Activated effector memory CD4-positive, alpha-beta T cell treated with anti-CD3 and anti-CD28 coated beads, Interleukin-2, amount 50 U/mL, for 16 hours (primary cell): ENCODE measurements around the gene TMEM222.

Source experiments
- DNase-seq: peaks from one replicate; pipeline ENCODE4 v3.0.0-alpha.2; 2020

Gene TMEM222

DNA sequence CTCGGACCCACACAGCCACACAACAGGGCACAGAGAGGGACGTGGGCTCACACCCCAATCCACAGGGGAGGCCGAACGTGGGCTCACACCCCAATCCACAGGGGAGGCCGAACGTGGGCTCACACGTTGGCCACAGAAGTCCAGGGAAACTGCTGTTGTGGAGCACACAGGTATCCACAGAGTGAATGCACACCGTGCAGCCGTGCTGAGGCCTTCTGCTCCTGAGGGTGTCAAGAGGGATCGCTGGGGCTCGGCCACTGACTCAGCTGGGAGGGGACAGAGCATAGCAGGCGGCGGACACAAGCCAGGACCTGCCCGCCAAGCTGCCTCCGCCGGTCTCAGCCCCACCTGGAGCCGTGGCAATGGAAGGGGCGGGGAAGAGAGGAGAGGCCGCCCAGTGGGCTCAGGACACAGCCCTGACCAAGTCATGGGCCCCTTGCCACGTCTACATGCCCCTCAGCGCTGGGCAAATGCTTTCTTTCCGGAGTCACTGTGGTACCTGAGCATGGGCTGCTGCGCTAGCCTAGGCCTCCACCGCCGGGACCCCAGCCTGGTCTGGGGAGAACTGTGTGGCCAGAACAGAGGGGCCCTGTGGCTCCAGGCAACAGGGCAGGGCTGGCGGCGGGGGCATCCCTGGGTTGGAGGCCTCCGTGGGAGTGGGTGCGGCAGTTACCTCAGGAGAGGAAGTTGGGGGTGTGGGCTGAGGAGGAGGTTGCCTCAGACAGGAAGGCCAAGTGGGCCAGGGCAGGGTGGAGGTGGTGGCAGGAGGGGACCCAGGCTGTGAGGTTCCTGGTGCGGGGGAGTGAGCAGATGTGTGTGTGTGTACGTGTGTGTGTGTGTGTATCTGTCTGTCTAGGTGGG is 21.0 kb downstream of the TMEM222 start:
- peak; percentile 91 for DNase-seq

- DNase-seq: no peak
These were observed 21.7 kb downstream of the TMEM222 start for GRCh38 chr1:27343639-27344025.

GRCh38 chr1:27345272-27345671 is 23.3 kb downstream of the TMEM222 start:
- no peak for DNase-seq

DNA sequence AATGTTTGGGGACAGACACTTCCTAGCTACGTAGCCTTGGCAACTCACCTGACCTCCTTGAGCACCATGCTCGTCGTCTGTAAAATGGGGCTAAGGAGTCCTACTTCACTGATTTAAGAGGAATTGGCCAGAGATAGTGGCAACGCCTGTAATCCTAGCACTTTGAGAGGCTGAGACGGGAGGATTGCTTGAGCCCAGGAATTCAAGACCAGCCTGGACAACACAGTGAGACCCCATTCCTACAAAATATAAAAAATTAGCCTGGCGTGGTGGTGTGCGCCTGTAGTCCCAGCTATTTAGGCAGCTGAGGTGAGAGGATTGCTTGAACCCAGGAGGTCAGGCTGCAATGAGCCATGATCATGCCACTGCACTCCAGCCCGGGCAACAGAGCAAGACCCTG is 24.4 kb downstream of the TMEM222 start:
- no peak for DNase-seq

DNA sequence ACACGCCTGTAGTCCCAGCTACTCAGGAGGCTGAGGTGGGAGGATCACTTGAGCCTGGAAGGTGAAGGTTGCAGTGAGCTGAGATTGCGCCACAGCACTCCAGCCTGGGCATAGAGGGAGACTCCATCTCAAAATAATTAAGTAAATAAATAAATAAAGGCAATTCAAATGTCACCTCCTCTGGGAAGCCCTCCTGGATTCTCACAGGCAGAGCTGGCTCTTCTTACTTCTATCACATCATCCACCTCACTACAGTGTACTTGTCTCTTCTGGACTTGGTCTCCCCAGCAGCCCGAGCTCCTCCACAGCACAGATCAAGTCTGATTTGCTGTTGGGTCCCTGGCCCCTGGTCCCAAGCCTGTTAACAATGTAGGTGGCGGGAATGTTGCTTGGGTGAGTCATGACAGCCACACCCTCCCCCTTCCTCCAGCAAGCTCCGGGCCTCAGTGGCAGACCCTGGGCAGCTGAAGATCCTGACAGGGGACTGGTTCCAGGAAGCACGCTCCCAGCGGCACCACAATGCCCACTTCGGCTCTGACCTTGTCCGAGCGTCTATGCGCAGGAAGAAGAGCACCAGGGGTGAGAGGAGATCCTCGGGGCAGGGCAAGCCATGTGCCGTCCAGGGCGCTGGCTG is 25.1 kb downstream of the TMEM222 start:
- no peak for DNase-seq

GRCh38 chr1:27348861-27349783 is 27.2 kb downstream of the TMEM222 start:
- DNase-seq: peak; percentile 71

- DNase-seq: no peak
These were observed 28.1 kb downstream of the TMEM222 start for GRCh38 chr1:27349784-27350662.

GRCh38 chr1:27350663-27351540 is 28.9 kb downstream of the TMEM222 start:
- DNase-seq: no peak

DNA sequence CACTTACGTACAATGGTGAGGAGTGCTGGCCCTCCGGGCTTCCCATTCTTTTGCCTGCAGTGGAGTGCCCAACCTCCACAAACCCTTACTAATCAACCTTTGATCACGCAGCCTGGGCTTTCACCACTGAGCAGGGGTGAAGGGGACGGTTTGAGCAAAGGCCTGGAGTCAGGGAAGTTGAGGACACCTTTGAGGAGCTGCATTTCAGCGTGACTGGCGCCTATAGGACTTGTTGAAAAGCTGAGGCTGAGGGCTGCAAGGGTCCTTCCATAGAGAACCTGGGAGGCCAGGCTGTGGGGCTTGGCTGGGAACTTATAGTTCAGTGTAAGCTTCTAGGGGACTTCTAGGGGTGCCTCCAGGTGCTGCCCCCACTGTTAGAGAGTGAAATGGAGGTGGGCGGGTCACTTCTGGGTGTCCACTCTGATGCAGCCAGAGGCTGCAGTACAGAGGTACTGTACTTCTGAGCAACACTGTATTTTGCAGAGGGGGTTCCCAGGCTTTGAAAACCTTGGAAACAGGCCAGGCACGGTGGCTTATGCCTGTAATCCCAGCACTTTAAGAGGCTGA is 29.7 kb downstream of the TMEM222 start:
- no peak for DNase-seq

DNA sequence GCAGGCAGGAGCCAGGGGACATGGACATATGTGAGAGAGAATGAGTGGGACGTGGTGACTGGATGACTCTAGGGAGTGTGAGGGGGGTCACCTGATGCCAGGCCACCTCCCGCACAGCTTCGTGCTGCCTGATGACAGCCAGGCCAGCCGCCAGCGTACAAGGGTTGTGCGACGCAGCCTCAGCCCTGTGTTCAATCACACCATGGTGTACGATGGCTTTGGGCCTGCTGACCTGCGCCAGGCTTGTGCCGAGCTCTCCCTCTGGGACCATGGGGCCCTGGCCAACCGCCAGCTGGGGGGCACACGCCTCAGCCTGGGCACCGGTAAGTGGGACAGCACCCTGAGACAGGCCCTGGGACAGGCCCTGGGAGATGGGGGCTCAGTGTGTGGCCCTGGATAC is 31.2 kb downstream of the TMEM222 start:
- DNase-seq: no peak

DNA sequence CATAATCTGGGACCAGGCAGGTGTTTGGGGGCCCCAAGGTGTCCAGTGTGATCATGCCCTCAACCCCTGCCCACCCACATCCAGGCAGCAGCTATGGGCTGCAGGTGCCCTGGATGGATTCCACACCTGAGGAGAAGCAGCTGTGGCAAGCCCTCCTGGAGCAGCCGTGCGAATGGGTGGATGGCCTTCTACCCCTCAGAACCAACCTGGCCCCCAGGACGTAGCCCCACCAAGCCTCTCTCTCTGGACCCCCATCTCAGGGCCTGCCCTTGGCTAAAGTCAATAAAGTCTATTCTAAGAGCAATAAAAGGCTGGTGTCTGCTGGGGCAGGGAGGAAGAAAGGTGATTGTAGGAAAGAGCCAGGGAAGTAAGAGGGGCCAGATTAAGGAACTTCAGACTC is 31.7 kb downstream of the TMEM222 start:
- no peak for DNase-seq

DNA sequence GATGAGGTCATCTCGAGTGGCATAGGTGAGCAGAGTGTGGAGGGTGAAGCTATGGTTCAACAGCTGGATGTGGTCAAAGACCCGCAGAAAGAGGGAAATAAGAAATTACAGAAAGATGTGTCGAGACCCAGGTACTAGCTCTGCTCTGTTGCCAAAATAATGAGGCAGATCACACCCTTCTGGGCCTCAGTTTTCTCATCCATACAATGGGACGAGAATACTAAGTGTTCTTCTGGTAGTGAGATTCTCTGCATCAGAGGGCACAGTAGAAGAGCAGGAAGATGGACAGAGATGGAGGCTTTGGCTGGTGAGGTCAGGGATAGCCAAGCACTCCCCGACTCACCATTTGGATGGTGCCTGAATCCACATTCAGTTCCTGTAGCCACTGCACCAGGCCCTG is 33.7 kb downstream of the TMEM222 start:
- DNase-seq: no peak

GRCh38 chr1:27356277-27356618 is 34.3 kb downstream of the TMEM222 start:
- DNase-seq: no peak

DNA sequence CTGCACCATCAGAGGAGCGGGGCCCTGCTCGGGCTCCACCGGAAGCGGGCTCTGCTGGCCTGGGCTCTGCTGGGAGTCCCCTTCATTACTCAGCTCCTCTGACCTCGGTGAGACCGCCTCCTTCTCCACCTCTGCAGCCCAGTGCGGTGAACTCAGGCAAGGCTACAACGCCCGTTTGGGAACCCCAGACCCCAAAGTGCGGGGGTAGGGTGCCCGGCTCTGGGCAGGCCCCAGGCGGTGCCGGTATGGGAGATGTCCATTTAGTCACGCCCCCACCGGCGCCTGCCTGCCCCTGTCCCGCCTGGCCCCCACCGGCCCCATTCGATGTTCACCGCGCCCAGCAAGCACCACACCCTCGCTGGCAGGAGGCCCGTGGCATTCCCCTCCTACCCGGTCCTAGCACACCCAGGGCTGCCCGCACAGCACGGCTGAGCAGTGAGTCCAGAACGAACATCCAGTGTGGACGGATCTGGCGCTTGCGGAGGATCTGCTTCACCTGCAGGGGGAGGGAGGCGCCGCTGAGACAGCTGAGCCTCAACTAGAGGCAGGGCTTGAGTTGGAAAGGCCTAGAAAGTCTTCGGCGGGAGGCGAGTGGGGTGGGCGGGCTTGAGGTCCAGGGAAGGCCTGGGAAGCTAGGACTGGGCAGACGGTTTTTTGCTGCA is 34.8 kb downstream of the TMEM222 start:
- DNase-seq: peak; percentile 84

DNA sequence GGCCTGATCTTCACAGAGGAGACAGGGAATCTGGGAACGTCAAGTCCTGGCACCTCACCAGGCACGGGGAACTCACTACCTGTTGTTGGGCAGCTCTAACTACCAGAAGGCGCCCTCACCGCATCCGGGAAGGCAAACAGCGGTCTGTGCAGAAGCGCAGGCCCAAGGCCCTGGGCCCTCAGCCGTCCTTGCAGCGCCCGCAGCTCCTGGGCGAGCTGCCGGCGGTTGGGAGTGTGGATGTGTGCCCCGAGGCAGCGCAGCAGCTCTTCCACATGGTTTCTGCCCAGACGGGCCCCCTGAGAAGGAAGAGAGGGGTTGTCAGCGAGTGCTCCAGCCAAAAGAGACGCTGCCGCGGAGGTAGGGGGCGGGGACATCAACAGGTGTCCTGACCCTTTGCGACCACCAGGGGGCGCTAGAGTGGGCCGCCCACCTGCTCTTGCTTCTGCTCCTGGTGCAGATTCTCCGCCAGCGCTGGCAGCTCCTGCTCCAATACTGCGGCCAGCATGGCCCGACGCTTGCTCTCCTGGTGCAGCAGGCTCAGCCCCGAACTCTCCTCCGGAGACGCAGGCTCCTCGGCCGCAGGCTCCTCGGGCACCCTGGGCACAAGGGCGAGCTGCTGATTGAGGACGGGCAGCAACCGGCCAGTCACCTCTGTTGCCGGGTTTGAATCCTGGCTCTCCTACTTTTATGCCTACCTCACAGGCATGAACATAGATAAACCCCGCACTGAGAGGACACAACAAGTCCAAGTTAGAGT is 35.5 kb downstream of the TMEM222 start:
- DNase-seq: peak; percentile 93

- DNase-seq: no peak
These were observed 36.3 kb downstream of the TMEM222 start for GRCh38 chr1:27358038-27358927.

DNA sequence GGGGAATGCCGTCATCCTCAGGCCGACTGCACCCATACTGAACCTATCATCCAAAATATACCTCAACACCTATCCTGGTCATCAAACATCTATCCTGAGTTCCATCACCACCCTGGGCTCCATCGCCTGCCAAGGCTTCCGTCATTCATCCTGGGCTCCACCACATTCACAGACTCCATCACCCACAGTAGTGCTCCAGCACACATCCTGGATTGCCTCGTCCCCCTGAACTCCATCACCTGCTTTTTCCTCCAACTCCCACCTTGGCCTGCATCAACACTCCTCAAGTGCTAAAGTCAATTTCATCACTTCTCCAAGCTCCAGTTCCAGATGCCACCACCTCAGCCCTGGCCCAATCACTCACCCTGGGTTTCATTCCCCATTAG is 37.0 kb downstream of the TMEM222 start:
- no peak for DNase-seq

- no peak for DNase-seq
These were observed 37.8 kb downstream of the TMEM222 start for GRCh38 chr1:27359822-27360158.
